Parathyroid adenoma (tissue), 2 donors: ENCODE results near the gene SLC9A9.

Experiments
- H2AFZ ChIP-seq: fragments of 300-600 bp; sonication (generic); one replicate; pipeline ENCODE4 v1.7.0; 2017; ENCODE audit warnings: antibody characterized with exemption, mild to moderate bottlenecking
- H3K27ac ChIP-seq: fragments of 300-600 bp; sonication (generic); one replicate; pipeline ENCODE4 v1.7.0; 2017
- H3K27me3 ChIP-seq: fragments of 300-600 bp; sonication (generic); one replicate; pipeline ENCODE4 v1.7.0; 2017; ENCODE audit warnings: low read length; ENCODE audit not compliant: control insufficient read depth, insufficient read depth
- H3K36me3 ChIP-seq: fragments of 300-600 bp; sonication (generic); one replicate; pipeline ENCODE4 v1.7.0; 2017; ENCODE audit warnings: low read length; ENCODE audit not compliant: control insufficient read depth, insufficient read depth
- H3K4me1 ChIP-seq: fragments of 300-600 bp; sonication (generic); one replicate; pipeline ENCODE4 v1.7.0; 2017; ENCODE audit warnings: control low read depth
- H3K4me2 ChIP-seq: fragments of 300-600 bp; sonication (generic); one replicate; pipeline ENCODE4 v1.7.0; 2017; ENCODE audit warnings: low read length
- H3K4me3 ChIP-seq: fragments of 300-600 bp; sonication (generic); one replicate; pipeline ENCODE4 v1.7.0; 2017; ENCODE audit warnings: low read depth, low read length
- H3K79me2 ChIP-seq: fragments of 300-600 bp; sonication (generic); one replicate; pipeline ENCODE4 v1.7.0; 2017; ENCODE audit warnings: control low read depth
- H3K9ac ChIP-seq: fragments of 300-600 bp; sonication (generic); one replicate; pipeline ENCODE4 v1.7.0; 2017; ENCODE audit warnings: mild to moderate bottlenecking
- H3K9me3 ChIP-seq: fragments of 300-600 bp; sonication (generic); one replicate; pipeline ENCODE4 v1.7.0; 2017; ENCODE audit warnings: low read length; ENCODE audit not compliant: control insufficient read depth
- CTCF ChIP-seq: fragments of 300-600 bp; sonication (generic); IDR thresholded peaks from one replicate; pipeline ENCODE4 v1.7.0; 2017; ENCODE audit warnings: antibody characterized with exemption, mild to moderate bottlenecking
- donor health status: primary hyperparathyroidism.

Gene SLC9A9

GRCh38 chr3:143258692-143259091 lies 589.6 kb downstream of the SLC9A9 start:
- no peak for TF ChIP-seq CTCF
- H3K27ac ChIP-seq: no peak overlapping the region
- no peaks in the 10 kb centered on the region for H3K27me3 ChIP-seq
- H2AFZ ChIP-seq: no peak overlapping the region
- no peak overlapping the region for H3K4me3 ChIP-seq
- H3K4me2 ChIP-seq: no peak overlapping the region
- H3K9ac ChIP-seq: no peak overlapping the region
- H3K4me1 ChIP-seq: no peaks in the 10 kb centered on the region
- no peaks in the 10 kb centered on the region for H3K9me3 ChIP-seq
- no peaks in the 10 kb centered on the region for H3K79me2 ChIP-seq
- no peaks in the 10 kb centered on the region for H3K36me3 ChIP-seq

- Histone ChIP-seq H3K27ac (no peak overlapping the region), H3K9me3 (no peaks in the 10 kb centered on the region), H3K27me3 (no peaks in the 10 kb centered on the region), H3K9ac (no peak overlapping the region), H3K4me1 (no peaks in the 10 kb centered on the region), H3K36me3 (no peaks in the 10 kb centered on the region), H3K4me2 (no peak overlapping the region), H3K4me3 (no peak overlapping the region), H3K79me2 (no peaks in the 10 kb centered on the region), H2AFZ (no peak overlapping the region)
- no peak for TF ChIP-seq CTCF
Observed at GRCh38 chr3:143256416-143256815, 591.9 kb downstream of the SLC9A9 start.

GRCh38 chr3:143255739-143256138 lies 592.5 kb downstream of the SLC9A9 start:
- no peak overlapping the region for H2AFZ ChIP-seq
- H3K4me2 ChIP-seq: no peak overlapping the region
- H3K9ac ChIP-seq: no peak overlapping the region
- H3K4me3 ChIP-seq: no peak overlapping the region
- no peak for TF ChIP-seq CTCF
- no peaks in the 10 kb centered on the region for H3K36me3 ChIP-seq
- no peaks in the 10 kb centered on the region for H3K27me3 ChIP-seq
- no peaks in the 10 kb centered on the region for H3K79me2 ChIP-seq
- no peaks in the 10 kb centered on the region for H3K9me3 ChIP-seq
- no peak overlapping the region for H3K27ac ChIP-seq
- H3K4me1 ChIP-seq: no peaks in the 10 kb centered on the region

GRCh38 chr3:143252931-143253330 lies 595.3 kb downstream of the SLC9A9 start:
- H2AFZ ChIP-seq: no peak overlapping the region
- H3K9me3 ChIP-seq: no peaks in the 10 kb centered on the region
- H3K4me2 ChIP-seq: no peak overlapping the region
- H3K36me3 ChIP-seq: no peaks in the 10 kb centered on the region
- no peaks in the 10 kb centered on the region for H3K4me1 ChIP-seq
- H3K4me3 ChIP-seq: no peak overlapping the region
- no peak for TF ChIP-seq CTCF
- H3K27ac ChIP-seq: no peak overlapping the region
- no peaks in the 10 kb centered on the region for H3K27me3 ChIP-seq
- H3K9ac ChIP-seq: no peak overlapping the region
- no peaks in the 10 kb centered on the region for H3K79me2 ChIP-seq

- H3K9me3 ChIP-seq: no peaks in the 10 kb centered on the region
- TF ChIP-seq CTCF: no peak
- no peak overlapping the region for H3K27ac ChIP-seq
- no peak overlapping the region for H3K4me2 ChIP-seq
- no peaks in the 10 kb centered on the region for H3K4me1 ChIP-seq
- no peaks in the 10 kb centered on the region for H3K27me3 ChIP-seq
- H3K79me2 ChIP-seq: no peaks in the 10 kb centered on the region
- H3K4me3 ChIP-seq: no peak overlapping the region
- no peak overlapping the region for H3K9ac ChIP-seq
- no peaks in the 10 kb centered on the region for H3K36me3 ChIP-seq
- no peak overlapping the region for H2AFZ ChIP-seq
Observed at GRCh38 chr3:143249014-143249413, 599.3 kb downstream of the SLC9A9 start.
